WTC11 (cell line): ENCODE measurements around the gene MBD3L4. TPM values are rescaled to one million over a fixed set of nuclear protein-coding genes. Genes with fewer than 3 reads are reported as not detected.

Experiments
- ATAC-seq: fragments of 200-7000 bp; cut with Tn5 transposase; 2 replicates; pipeline ENCODE4 v1.10.0; 2021; ENCODE audit warnings: mild to moderate bottlenecking, moderate library complexity
- CTCF ChIA-PET: fragments of 300-600 bp; sonication (Branson Sonifier 250); formaldehyde crosslinking; loops from one replicate; lab custom pipeline; 2021; ENCODE audit warnings: antibody characterized with exemption; lab: Charles Lee
- POLR2A ChIA-PET: fragments of 350-600 bp; sonication (Branson Sonifier 250); formaldehyde crosslinking; loops from one replicate; lab custom pipeline; 2021; ENCODE audit warnings: antibody characterized with exemption; lab: Charles Lee
- DNase-seq: peaks from one replicate; pipeline ENCODE4 v3.0.0; 2021; ENCODE audit warnings: low spot score
- H3K27ac Mint-ChIP-seq: 2 replicates; pipeline ENCODE4 v1.8.0; 2021; ENCODE audit warnings: mixed read lengths
- H3K27me3 Mint-ChIP-seq: 2 replicates; pipeline ENCODE4 v1.8.0; 2021; ENCODE audit warnings: low read depth, mild to moderate bottlenecking, moderate library complexity, mixed read lengths
- H3K36me3 Mint-ChIP-seq: 2 replicates; pipeline ENCODE4 v1.8.0; 2021; ENCODE audit warnings: mixed read lengths
- H3K4me1 Mint-ChIP-seq: 2 replicates; pipeline ENCODE4 v1.8.0; 2022; ENCODE audit warnings: mixed read lengths
- H3K4me3 Mint-ChIP-seq: 2 replicates; pipeline ENCODE4 v1.8.0; 2021; ENCODE audit warnings: mild to moderate bottlenecking, moderate library complexity, mixed read lengths
- H3K9me3 Mint-ChIP-seq: 2 replicates; pipeline ENCODE4 v1.8.0; 2021; ENCODE audit warnings: mixed read lengths
- CREM ChIP-seq: sonication (generic); formaldehyde crosslinking; IDR thresholded peaks from 2 replicates; pipeline ENCODE4 v1.8.1; 2022; ENCODE audit warnings: mild to moderate bottlenecking, missing genetic modification reagents, moderate library complexity
- ESRRA ChIP-seq: sonication (generic); formaldehyde crosslinking; IDR thresholded peaks from 2 replicates; pipeline ENCODE4 v1.8.1; 2022; ENCODE audit warnings: mild to moderate bottlenecking, missing genetic modification reagents, borderline replicate concordance
- GRHL2 ChIP-seq: fragments of 250-450 bp; sonication (Bioruptor Pico); IDR thresholded peaks from 2 replicates; pipeline ENCODE4 v1.8.0; 2022; ENCODE audit warnings: mild to moderate bottlenecking, moderate library complexity; ENCODE audit not compliant: insufficient replicate concordance, severe bottlenecking
- IRF2 ChIP-seq: sonication (generic); formaldehyde crosslinking; IDR thresholded peaks from 2 replicates; pipeline ENCODE4 v1.8.0; 2022; ENCODE audit warnings: low read depth, missing genetic modification reagents, borderline replicate concordance
- KAT7 ChIP-seq: sonication (generic); formaldehyde crosslinking; IDR thresholded peaks from 2 replicates; pipeline ENCODE4 v1.8.1; 2023; ENCODE audit warnings: missing genetic modification reagents, mild to moderate bottlenecking, borderline replicate concordance
- MXD4 ChIP-seq: fragments of 250-450 bp; sonication (Bioruptor Pico); IDR thresholded peaks from 2 replicates; pipeline ENCODE4 v1.8.0; 2021; ENCODE audit warnings: mild to moderate bottlenecking, moderate library complexity, borderline replicate concordance
- RORB ChIP-seq: fragments of 250-450 bp; sonication (Bioruptor Pico); IDR thresholded peaks from 2 replicates; pipeline ENCODE4 v1.9.0; 2021; ENCODE audit warnings: mild to moderate bottlenecking
- SMAD3 ChIP-seq: sonication (generic); formaldehyde crosslinking; IDR thresholded peaks from 2 replicates; pipeline ENCODE4 v1.8.0; 2022; ENCODE audit warnings: missing genetic modification reagents, mild to moderate bottlenecking, borderline replicate concordance
- SP1 ChIP-seq: sonication (generic); formaldehyde crosslinking; conservative IDR thresholded peaks from 2 replicates; pipeline ENCODE4 v1.8.1; 2022; ENCODE audit warnings: missing genetic modification reagents
- ZBTB21 ChIP-seq: sonication (generic); formaldehyde crosslinking; IDR thresholded peaks from 2 replicates; pipeline ENCODE4 v1.8.1; 2023; ENCODE audit warnings: mild to moderate bottlenecking, missing genetic modification reagents, borderline replicate concordance
- ZNF121 ChIP-seq: sonication (generic); formaldehyde crosslinking; IDR thresholded peaks from 2 replicates; pipeline ENCODE4 v1.8.0; 2023; ENCODE audit warnings: missing genetic modification reagents
- ZNF138 ChIP-seq: sonication (generic); formaldehyde crosslinking; conservative IDR thresholded peaks from 2 replicates; pipeline ENCODE4 v1.8.1; 2022; ENCODE audit warnings: mild to moderate bottlenecking, moderate library complexity, missing genetic modification reagents
- ZNF263 ChIP-seq: sonication (generic); formaldehyde crosslinking; IDR thresholded peaks from 2 replicates; pipeline ENCODE4 v1.8.1; 2022; ENCODE audit warnings: low read depth, mild to moderate bottlenecking, moderate library complexity, missing genetic modification reagents
- ZNF416 ChIP-seq: fragments of 250-450 bp; sonication (Bioruptor Pico); IDR thresholded peaks from 2 replicates; pipeline ENCODE4 v1.9.0; 2021; ENCODE audit warnings: mild to moderate bottlenecking, inconsistent platforms
- total RNA-seq: library from RNA; stranded (reverse); gene quantifications from 3 replicates; pipeline ENCODE4 v1.2.3, GENCODE V29; 2021
- TF ChIP-seq, protein P1 (sequence below): fragments of 250-450 bp; sonication (Bioruptor Pico); IDR thresholded peaks from 2 replicates; pipeline ENCODE4 v1.9.0; 2021; ENCODE audit warnings: mild to moderate bottlenecking
- TF ChIP-seq, protein P2 (sequence below): sonication (generic); formaldehyde crosslinking; IDR thresholded peaks from 2 replicates; pipeline ENCODE4 v1.8.1; 2023; ENCODE audit warnings: mild to moderate bottlenecking, missing genetic modification reagents, moderate library complexity
- TF ChIP-seq, protein P3 (sequence below): sonication (generic); formaldehyde crosslinking; IDR thresholded peaks from 2 replicates; pipeline ENCODE4 v1.8.0; 2023; ENCODE audit warnings: missing genetic modification reagents, mild to moderate bottlenecking, borderline replicate concordance
- TF ChIP-seq, protein P4 (sequence below): sonication (generic); formaldehyde crosslinking; IDR thresholded peaks from 2 replicates; pipeline ENCODE4 v1.8.1; 2022; ENCODE audit warnings: low read depth, missing genetic modification reagents, borderline replicate concordance
- TF ChIP-seq, protein P5 (sequence below): sonication (generic); formaldehyde crosslinking; IDR thresholded peaks from 2 replicates; pipeline ENCODE4 v1.8.1; 2023; ENCODE audit warnings: mild to moderate bottlenecking, missing genetic modification reagents, moderate library complexity
- TF ChIP-seq, protein P6 (sequence below): sonication (generic); formaldehyde crosslinking; IDR thresholded peaks from 2 replicates; pipeline ENCODE4 v1.8.1; 2022; ENCODE audit warnings: low read depth, mild to moderate bottlenecking, moderate library complexity, missing genetic modification reagents, borderline replicate concordance
- TF ChIP-seq, protein P7 (sequence below): sonication (generic); formaldehyde crosslinking; IDR thresholded peaks from 2 replicates; pipeline ENCODE4 v1.8.1; 2022; ENCODE audit warnings: mild to moderate bottlenecking, moderate library complexity, missing genetic modification reagents

The MBD3L4 gene
- total RNA-seq, 1 experiment from 2014 or later: not detected

DNA sequence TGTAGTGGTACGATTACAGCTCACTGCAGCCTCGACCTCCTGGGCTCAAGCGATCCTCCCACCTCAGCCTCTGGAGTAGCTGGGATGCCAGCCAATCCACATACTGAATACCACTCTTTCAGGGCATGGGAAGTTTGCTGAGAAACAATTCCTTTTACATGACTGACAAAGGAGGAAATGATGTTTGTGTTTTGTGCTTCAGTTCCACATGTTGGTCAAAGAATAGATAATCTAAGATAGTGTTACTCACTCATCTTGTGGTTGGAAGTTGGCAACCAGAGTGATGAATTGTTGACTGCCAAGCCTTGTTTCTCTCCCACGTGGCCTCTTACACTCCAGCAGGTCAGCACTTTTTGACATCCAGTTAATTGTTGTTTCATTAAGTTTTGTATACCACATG lies 26.3 kb downstream of the MBD3L4 start (continued):
- TF ChIP-seq, protein P1, sequence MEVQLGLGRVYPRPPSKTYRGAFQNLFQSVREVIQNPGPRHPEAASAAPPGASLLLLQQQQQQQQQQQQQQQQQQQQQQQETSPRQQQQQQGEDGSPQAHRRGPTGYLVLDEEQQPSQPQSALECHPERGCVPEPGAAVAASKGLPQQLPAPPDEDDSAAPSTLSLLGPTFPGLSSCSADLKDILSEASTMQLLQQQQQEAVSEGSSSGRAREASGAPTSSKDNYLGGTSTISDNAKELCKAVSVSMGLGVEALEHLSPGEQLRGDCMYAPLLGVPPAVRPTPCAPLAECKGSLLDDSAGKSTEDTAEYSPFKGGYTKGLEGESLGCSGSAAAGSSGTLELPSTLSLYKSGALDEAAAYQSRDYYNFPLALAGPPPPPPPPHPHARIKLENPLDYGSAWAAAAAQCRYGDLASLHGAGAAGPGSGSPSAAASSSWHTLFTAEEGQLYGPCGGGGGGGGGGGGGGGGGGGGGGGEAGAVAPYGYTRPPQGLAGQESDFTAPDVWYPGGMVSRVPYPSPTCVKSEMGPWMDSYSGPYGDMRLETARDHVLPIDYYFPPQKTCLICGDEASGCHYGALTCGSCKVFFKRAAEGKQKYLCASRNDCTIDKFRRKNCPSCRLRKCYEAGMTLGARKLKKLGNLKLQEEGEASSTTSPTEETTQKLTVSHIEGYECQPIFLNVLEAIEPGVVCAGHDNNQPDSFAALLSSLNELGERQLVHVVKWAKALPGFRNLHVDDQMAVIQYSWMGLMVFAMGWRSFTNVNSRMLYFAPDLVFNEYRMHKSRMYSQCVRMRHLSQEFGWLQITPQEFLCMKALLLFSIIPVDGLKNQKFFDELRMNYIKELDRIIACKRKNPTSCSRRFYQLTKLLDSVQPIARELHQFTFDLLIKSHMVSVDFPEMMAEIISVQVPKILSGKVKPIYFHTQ (CRISPR knock-in tag): no peak
- TF ChIP-seq, protein P2, sequence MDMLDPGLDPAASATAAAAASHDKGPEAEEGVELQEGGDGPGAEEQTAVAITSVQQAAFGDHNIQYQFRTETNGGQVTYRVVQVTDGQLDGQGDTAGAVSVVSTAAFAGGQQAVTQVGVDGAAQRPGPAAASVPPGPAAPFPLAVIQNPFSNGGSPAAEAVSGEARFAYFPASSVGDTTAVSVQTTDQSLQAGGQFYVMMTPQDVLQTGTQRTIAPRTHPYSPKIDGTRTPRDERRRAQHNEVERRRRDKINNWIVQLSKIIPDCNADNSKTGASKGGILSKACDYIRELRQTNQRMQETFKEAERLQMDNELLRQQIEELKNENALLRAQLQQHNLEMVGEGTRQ (CRISPR knock-in tag): no peak
- no peak for TF ChIP-seq IRF2 (CRISPR knock-in tag)
- TF ChIP-seq, protein P3, sequence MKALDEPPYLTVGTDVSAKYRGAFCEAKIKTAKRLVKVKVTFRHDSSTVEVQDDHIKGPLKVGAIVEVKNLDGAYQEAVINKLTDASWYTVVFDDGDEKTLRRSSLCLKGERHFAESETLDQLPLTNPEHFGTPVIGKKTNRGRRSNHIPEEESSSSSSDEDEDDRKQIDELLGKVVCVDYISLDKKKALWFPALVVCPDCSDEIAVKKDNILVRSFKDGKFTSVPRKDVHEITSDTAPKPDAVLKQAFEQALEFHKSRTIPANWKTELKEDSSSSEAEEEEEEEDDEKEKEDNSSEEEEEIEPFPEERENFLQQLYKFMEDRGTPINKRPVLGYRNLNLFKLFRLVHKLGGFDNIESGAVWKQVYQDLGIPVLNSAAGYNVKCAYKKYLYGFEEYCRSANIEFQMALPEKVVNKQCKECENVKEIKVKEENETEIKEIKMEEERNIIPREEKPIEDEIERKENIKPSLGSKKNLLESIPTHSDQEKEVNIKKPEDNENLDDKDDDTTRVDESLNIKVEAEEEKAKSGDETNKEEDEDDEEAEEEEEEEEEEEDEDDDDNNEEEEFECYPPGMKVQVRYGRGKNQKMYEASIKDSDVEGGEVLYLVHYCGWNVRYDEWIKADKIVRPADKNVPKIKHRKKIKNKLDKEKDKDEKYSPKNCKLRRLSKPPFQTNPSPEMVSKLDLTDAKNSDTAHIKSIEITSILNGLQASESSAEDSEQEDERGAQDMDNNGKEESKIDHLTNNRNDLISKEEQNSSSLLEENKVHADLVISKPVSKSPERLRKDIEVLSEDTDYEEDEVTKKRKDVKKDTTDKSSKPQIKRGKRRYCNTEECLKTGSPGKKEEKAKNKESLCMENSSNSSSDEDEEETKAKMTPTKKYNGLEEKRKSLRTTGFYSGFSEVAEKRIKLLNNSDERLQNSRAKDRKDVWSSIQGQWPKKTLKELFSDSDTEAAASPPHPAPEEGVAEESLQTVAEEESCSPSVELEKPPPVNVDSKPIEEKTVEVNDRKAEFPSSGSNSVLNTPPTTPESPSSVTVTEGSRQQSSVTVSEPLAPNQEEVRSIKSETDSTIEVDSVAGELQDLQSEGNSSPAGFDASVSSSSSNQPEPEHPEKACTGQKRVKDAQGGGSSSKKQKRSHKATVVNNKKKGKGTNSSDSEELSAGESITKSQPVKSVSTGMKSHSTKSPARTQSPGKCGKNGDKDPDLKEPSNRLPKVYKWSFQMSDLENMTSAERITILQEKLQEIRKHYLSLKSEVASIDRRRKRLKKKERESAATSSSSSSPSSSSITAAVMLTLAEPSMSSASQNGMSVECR: no peak
- no peak for TF ChIP-seq KAT7
- TF ChIP-seq ZNF263 (CRISPR knock-in tag): no peak
- TF ChIP-seq SP1 (CRISPR knock-in tag): no peak
- TF ChIP-seq CREM (CRISPR knock-in tag): no peak
- TF ChIP-seq, protein P4, sequence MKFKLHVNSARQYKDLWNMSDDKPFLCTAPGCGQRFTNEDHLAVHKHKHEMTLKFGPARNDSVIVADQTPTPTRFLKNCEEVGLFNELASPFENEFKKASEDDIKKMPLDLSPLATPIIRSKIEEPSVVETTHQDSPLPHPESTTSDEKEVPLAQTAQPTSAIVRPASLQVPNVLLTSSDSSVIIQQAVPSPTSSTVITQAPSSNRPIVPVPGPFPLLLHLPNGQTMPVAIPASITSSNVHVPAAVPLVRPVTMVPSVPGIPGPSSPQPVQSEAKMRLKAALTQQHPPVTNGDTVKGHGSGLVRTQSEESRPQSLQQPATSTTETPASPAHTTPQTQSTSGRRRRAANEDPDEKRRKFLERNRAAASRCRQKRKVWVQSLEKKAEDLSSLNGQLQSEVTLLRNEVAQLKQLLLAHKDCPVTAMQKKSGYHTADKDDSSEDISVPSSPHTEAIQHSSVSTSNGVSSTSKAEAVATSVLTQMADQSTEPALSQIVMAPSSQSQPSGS (CRISPR knock-in tag): no peak
- no peak for TF ChIP-seq MXD4 (CRISPR knock-in tag)
- TF ChIP-seq, protein P5, sequence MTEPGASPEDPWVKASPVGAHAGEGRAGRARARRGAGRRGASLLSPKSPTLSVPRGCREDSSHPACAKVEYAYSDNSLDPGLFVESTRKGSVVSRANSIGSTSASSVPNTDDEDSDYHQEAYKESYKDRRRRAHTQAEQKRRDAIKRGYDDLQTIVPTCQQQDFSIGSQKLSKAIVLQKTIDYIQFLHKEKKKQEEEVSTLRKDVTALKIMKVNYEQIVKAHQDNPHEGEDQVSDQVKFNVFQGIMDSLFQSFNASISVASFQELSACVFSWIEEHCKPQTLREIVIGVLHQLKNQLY (CRISPR knock-in tag): no peak
- no peak for TF ChIP-seq ZBTB21
- no peak for TF ChIP-seq ESRRA (CRISPR knock-in tag)
- no peak for TF ChIP-seq GRHL2 (CRISPR knock-in tag)

DNA sequence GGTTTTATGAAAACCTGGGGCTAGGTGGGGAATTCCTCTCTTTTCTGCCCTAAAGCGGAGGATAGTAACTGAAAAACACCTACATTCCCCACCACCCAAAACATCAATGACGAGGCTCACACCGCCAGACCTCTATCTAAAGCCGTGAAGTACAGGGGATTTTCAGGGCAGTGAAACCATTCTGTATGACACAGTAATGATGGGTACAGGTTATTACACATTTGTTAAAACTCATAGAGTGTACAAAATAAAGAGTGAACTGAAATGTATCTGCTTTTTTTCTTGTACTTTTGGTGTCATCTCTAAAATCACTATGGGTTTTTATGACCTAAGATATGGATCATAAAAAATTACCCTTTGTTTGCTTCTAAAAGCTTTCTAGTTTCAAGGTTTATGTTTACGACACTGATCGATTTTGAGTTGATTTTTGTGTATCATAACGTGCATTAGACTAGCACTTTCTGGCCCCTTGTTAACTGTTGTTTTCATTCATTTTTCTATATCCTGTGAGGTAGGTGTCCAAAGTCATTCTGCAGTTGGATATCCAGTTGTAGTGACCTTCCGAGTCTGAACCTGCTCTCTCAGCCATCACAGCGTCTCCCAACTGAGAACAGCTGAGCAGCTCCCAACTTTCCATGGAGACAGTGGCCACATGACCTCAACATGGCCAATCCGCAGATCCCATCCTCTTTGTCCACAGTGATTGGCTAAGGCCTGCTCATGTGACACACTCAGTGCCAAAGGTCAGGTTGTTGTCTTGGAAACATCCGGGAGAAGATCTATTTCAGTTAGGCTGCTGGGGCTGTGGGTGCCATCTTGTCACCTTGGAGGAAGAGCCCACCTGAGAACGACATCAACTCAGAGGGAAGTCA lies 29.0 kb downstream of the MBD3L4 start:
- Mint-ChIP-seq H3K27ac (no peak overlapping the region), H3K4me1 (no peaks in the 10 kb centered on the region), H3K27me3 (peaks cover 17% of the 10 kb centered on the region; the same call in 1 of the 2 replicates), H3K36me3 (peaks cover 56% of the 10 kb centered on the region), H3K4me3 (no peak overlapping the region), H3K9me3 (peaks cover 64% of the 10 kb centered on the region)
- CTCF ChIA-PET: no interaction called here
- POLR2A ChIA-PET: no interaction called here
- no peak for DNase-seq
- no peak for ATAC-seq
- TF ChIP-seq MXD4 (CRISPR knock-in tag) (no peak), ZBTB21 (no peak), ZNF121 (CRISPR knock-in tag) (no peak), ZNF416 (CRISPR knock-in tag) (no peak), SMAD3 (CRISPR knock-in tag) (no peak), SP1 (CRISPR knock-in tag) (no peak), RORB (CRISPR knock-in tag) (no peak), ZNF138 (CRISPR knock-in tag) (no peak), KAT7 (no peak)
- TF ChIP-seq, protein P6, sequence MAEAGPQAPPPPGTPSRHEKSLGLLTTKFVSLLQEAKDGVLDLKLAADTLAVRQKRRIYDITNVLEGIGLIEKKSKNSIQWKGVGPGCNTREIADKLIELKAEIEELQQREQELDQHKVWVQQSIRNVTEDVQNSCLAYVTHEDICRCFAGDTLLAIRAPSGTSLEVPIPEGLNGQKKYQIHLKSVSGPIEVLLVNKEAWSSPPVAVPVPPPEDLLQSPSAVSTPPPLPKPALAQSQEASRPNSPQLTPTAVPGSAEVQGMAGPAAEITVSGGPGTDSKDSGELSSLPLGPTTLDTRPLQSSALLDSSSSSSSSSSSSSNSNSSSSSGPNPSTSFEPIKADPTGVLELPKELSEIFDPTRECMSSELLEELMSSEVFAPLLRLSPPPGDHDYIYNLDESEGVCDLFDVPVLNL (CRISPR knock-in tag): no peak
- TF ChIP-seq, protein P7, sequence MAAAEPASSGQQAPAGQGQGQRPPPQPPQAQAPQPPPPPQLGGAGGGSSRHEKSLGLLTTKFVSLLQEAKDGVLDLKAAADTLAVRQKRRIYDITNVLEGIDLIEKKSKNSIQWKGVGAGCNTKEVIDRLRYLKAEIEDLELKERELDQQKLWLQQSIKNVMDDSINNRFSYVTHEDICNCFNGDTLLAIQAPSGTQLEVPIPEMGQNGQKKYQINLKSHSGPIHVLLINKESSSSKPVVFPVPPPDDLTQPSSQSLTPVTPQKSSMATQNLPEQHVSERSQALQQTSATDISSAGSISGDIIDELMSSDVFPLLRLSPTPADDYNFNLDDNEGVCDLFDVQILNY (CRISPR knock-in tag): no peak
